Suprapubic skin (tissue), 4 donors: ENCODE results near the gene KCNG4. TPM values are rescaled to one million over a fixed set of nuclear protein-coding genes. Genes with fewer than 3 reads are reported as not detected.
A peak's percentile ranks its signal among the peaks of the same experiment; 100 is the strongest.

ENCODE experiments used
- DNase-seq, 2 donors: peaks; one replicate each; pipeline ENCODE4 v3.0.0-alpha.2; 2019; ENCODE audit warnings: low spot score in 2 of 2
- H3K27ac ChIP-seq: fragments of 200-600 bp; sonication (generic); one replicate; pipeline ENCODE4 v1.5.1; 2019
- H3K27me3 ChIP-seq: fragments of 200-600 bp; sonication (generic); one replicate; pipeline ENCODE4 v1.5.1; 2019
- H3K36me3 ChIP-seq: fragments of 200-600 bp; sonication (generic); one replicate; pipeline ENCODE4 v1.5.1; 2019
- H3K4me1 ChIP-seq: fragments of 200-600 bp; sonication (generic); one replicate; pipeline ENCODE4 v1.5.1; 2019
- H3K4me3 ChIP-seq: fragments of 200-600 bp; sonication (generic); one replicate; pipeline ENCODE4 v1.5.1; 2019; ENCODE audit warnings: mild to moderate bottlenecking
- H3K9me3 ChIP-seq: fragments of 200-600 bp; sonication (generic); one replicate; pipeline ENCODE4 v1.5.1; 2019
- EP300 ChIP-seq: sonication (generic); formaldehyde crosslinking; IDR thresholded peaks from one replicate; pipeline ENCODE4 v1.6.1; 2017; ENCODE audit warnings: antibody characterized with exemption
- POLR2A ChIP-seq, 2 donors: fragments of 450-650 bp; IDR thresholded peaks; one replicate each; pipeline ENCODE4 v1.6.1; 2017; ENCODE audit warnings: antibody characterized with exemption in 2 of 2, mild to moderate bottlenecking in 2 of 2, moderate library complexity in 2 of 2
- POLR2AphosphoS5 ChIP-seq, 3 donors: sonication (generic); formaldehyde crosslinking; IDR thresholded peaks; one replicate each; pipeline ENCODE4 v1.6.1; 2017; ENCODE audit warnings: antibody characterized with exemption in 3 of 3
- WGBS: methylation state at CpG from one replicate; pipeline ENCODE4 v1.1.5; 2018; 5-methylcytosine and 5-hydroxymethylcytosine counted together
- total RNA-seq, 4 donors: library from RNA; depleted of rRNA; stranded (reverse); fragments of >200 nt; gene quantifications; one replicate each; pipeline ENCODE4 v1.1.0, GENCODE V29; 2016
- TF ChIP-seq, protein P1 (sequence below), 2 donors: fragments of 200-600 bp in 1 of 2; fragments of 450-650 bp in 1 of 2; sonication (generic) in 1 of 2; IDR thresholded peaks; one replicate each; pipeline ENCODE4 v1.5.1; 2016 to 2019; ENCODE audit warnings: antibody characterized with exemption in 2 of 2, mild to moderate bottlenecking in 1 of 2, moderate library complexity in 1 of 2

KCNG4 gene
- total RNA-seq, 4 donors from 2014 or later: not detected

DNA sequence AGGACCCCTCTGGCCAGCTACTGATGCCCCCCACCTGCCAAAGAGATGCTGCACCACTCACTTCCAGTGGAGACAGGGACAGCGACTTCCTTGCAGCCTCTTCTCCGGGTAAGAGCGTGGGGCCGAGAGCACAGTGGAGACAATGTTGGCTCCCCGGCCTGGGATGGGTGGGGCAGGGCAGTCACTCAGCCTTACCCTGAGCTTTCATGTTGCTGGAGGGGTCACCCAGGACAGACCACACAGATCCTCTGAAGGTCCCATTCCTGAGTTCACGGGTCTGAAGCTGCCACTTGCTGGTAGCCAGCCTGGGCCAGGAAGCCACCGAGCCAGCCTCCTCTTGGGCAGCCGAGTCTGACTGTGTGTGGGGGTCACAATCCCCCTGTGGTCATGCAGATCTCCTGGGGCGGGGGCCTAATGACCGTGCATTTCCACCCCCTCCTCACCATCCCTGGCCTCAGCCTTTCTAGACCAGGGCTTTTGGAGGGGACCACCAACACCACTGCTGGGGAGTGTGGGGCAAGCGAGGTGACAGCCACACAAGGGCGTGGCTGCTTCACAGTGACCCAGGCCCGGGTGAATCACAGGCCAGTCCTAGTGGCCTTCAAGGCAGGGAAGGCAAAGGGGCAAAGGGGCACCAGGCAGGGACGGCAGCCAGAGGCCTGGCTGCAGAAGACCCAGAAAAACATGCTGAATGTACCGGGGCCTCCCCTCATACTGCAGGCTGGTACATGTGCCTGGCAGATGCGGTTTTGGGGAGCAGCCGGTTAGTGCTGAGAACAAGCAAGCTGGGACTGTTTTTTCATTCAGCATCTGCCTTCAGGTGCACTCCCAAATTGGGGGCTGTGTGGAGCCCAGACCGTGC lies 63.4 kb downstream of the KCNG4 start:
- TF ChIP-seq, protein P1, sequence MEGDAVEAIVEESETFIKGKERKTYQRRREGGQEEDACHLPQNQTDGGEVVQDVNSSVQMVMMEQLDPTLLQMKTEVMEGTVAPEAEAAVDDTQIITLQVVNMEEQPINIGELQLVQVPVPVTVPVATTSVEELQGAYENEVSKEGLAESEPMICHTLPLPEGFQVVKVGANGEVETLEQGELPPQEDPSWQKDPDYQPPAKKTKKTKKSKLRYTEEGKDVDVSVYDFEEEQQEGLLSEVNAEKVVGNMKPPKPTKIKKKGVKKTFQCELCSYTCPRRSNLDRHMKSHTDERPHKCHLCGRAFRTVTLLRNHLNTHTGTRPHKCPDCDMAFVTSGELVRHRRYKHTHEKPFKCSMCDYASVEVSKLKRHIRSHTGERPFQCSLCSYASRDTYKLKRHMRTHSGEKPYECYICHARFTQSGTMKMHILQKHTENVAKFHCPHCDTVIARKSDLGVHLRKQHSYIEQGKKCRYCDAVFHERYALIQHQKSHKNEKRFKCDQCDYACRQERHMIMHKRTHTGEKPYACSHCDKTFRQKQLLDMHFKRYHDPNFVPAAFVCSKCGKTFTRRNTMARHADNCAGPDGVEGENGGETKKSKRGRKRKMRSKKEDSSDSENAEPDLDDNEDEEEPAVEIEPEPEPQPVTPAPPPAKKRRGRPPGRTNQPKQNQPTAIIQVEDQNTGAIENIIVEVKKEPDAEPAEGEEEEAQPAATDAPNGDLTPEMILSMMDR (IDR thresholded peaks at IDR 0.05): no peak
- TF ChIP-seq POLR2AphosphoS5 (IDR thresholded peaks at IDR 0.05) (no peak), EP300 (no peak), POLR2A (IDR thresholded peaks at IDR 0.05) (no peak)
- peaks cover 32% of the 10 kb centered on the region for H3K4me1 ChIP-seq
- DNase-seq: no peak

GRCh38 chr16:84175350-84176081 lies 64.3 kb downstream of the KCNG4 start:
- no peak for DNase-seq
- WGBS: 32% methylated on average over 10 of the region's 10 CpGs
- H3K9me3 ChIP-seq: no peaks in the 10 kb centered on the region
- TF ChIP-seq EP300: no peak
- TF ChIP-seq, protein P1 (IDR thresholded peaks at IDR 0.05): peak; percentile 69 to 84
- no peak for TF ChIP-seq POLR2A (IDR thresholded peaks at IDR 0.05)
- no peak for TF ChIP-seq POLR2AphosphoS5 (IDR thresholded peaks at IDR 0.05)
- H3K4me1 ChIP-seq: peaks cover 32% of the 10 kb centered on the region
- H3K36me3 ChIP-seq: peaks cover 25% of the 10 kb centered on the region
- H3K27me3 ChIP-seq: no peaks in the 10 kb centered on the region
- H3K4me3 ChIP-seq: no peak overlapping the region
- H3K27ac ChIP-seq: peak overlapping the region; percentile 82

More for the DNA sequence above, 63.4 kb downstream of the KCNG4 start:
- no peaks in the 10 kb centered on the region for H3K27me3 ChIP-seq
- H3K4me3 ChIP-seq: no peak overlapping the region
- H3K27ac ChIP-seq: peak overlapping the region; percentile 82
- H3K9me3 ChIP-seq: no peaks in the 10 kb centered on the region
- H3K36me3 ChIP-seq: peaks cover 34% of the 10 kb centered on the region
- WGBS: 44% methylated on average over 14 of the region's 18 CpGs

- Histone ChIP-seq H3K27me3 (no peaks in the 10 kb centered on the region), H3K4me1 (peaks cover 32% of the 10 kb centered on the region), H3K9me3 (no peaks in the 10 kb centered on the region), H3K36me3 (peaks cover 14% of the 10 kb centered on the region), H3K4me3 (no peak overlapping the region), H3K27ac (no peak overlapping the region)
- TF ChIP-seq EP300 (no peak), POLR2A (IDR thresholded peaks at IDR 0.05) (no peak), POLR2AphosphoS5 (IDR thresholded peaks at IDR 0.05) (no peak)
- TF ChIP-seq, protein P1 (IDR thresholded peaks at IDR 0.05): no peak
- DNase-seq: no peak
- 80% methylated on average over 11 of the region's 11 CpGs for WGBS
These were observed 65.4 kb downstream of the KCNG4 start for GRCh38 chr16:84174396-84174795.

GRCh38 chr16:84169765-84170310 lies 70.0 kb downstream of the KCNG4 start:
- no peaks in the 10 kb centered on the region for H3K9me3 ChIP-seq
- H3K27me3 ChIP-seq: peaks cover 8% of the 10 kb centered on the region
- H3K4me1 ChIP-seq: no peaks in the 10 kb centered on the region
- no peak for TF ChIP-seq POLR2A (IDR thresholded peaks at IDR 0.05)
- 86% methylated on average over 11 of the region's 11 CpGs for WGBS
- no peak for DNase-seq
- no peak overlapping the region for H3K27ac ChIP-seq
- no peaks in the 10 kb centered on the region for H3K36me3 ChIP-seq
- no peak overlapping the region for H3K4me3 ChIP-seq

Other genes with a start within 250 kb of the KCNG4 start
- gene SLC38A8, start 197.2 kb downstream of the KCNG4 start, total RNA-seq: not detected
- gene MBTPS1, start 123.1 kb downstream of the KCNG4 start, total RNA-seq: 100 to 1,000 TPM in 1 of 4 donors, 10 to 100 TPM in 3; 70.0 to 116 (median 86.5) TPM
- 10 to 100 TPM in 3 of 4 donors, 1 to 10 TPM in 1; 8.3 to 22.8 (median 12.4) TPM for gene HSDL1, start 94.8 kb downstream of the KCNG4 start, total RNA-seq
- gene DNAAF1, start 94.7 kb downstream of the KCNG4 start, total RNA-seq: under 1 TPM in 2 of 4 donors, not detected in 2; 0.72 to 0.89 TPM
- gene TAF1C, start 53.0 kb downstream of the KCNG4 start, total RNA-seq: 10 to 100 TPM; 46.7 to 75.5 (median 55.2) TPM
- gene ADAD2, start 48.9 kb downstream of the KCNG4 start, total RNA-seq: 1 to 10 TPM in 3 of 4 donors, not detected in 1; 1.9 to 2.6 (median 2.4) TPM
- 1 to 10 TPM in 2 of 4 donors, under 1 TPM in 1, not detected in 1; 0.49 to 1.4 (median 1.3) TPM for gene WFDC1, start 54.9 kb upstream of the KCNG4 start, total RNA-seq
- gene ATP2C2, start 128.5 kb upstream of the KCNG4 start, total RNA-seq: 10 to 100 TPM; 28.0 to 85.6 (median 40.3) TPM